ENCODE data around the gene ELMO3.

Gene ELMO3

GRCh38 chr16:67241008-67241900, 42.3 kb downstream of the ELMO3 start:
- in situ Hi-C loops (cut with MboI; ENCODE audit: low pct_unique_long_range_greater_than_20kb, low sequenced_read_pairs, unreplicated experiment) = no loop called here
- TF ChIP-seq CTCF (IDR thresholded peaks at IDR 0.05; ENCODE audit: extremely low read depth, insufficient read depth, missing control alignments) = no peak
- no peak for DNase-seq (ENCODE audit: low spot score)

GRCh38 chr16:67242138-67242730, 43.3 kb downstream of the ELMO3 start:
- DNase-seq (ENCODE audit: low spot score) = no peak
- no peak for TF ChIP-seq CTCF (IDR thresholded peaks at IDR 0.05; ENCODE audit: extremely low read depth, insufficient read depth, missing control alignments)
- in situ Hi-C loops (cut with MboI; ENCODE audit: low pct_unique_long_range_greater_than_20kb, low sequenced_read_pairs, unreplicated experiment) = no loop called here

GRCh38 chr16:67243481-67243880, 44.5 kb downstream of the ELMO3 start:
- no peak for TF ChIP-seq CTCF (IDR thresholded peaks at IDR 0.05; ENCODE audit: extremely low read depth, insufficient read depth, missing control alignments)
- in situ Hi-C loops (cut with MboI; ENCODE audit: low pct_unique_long_range_greater_than_20kb, low sequenced_read_pairs, unreplicated experiment) = no loop called here
- DNase-seq (ENCODE audit: low spot score) = no peak

GRCh38 chr16:67244387-67245185, 45.7 kb downstream of the ELMO3 start:
- in situ Hi-C loops (cut with MboI; ENCODE audit: low pct_unique_long_range_greater_than_20kb, low sequenced_read_pairs, unreplicated experiment) = no loop called here
- peak; percentile 90 for DNase-seq (ENCODE audit: low spot score)
- no peak for TF ChIP-seq CTCF (IDR thresholded peaks at IDR 0.05; ENCODE audit: extremely low read depth, insufficient read depth, missing control alignments)

GRCh38 chr16:67245186-67245585, 46.3 kb downstream of the ELMO3 start:
- in situ Hi-C loops (cut with MboI; ENCODE audit: low pct_unique_long_range_greater_than_20kb, low sequenced_read_pairs, unreplicated experiment) = no loop called here
- DNase-seq (ENCODE audit: low spot score) = no peak
- no peak for TF ChIP-seq CTCF (IDR thresholded peaks at IDR 0.05; ENCODE audit: extremely low read depth, insufficient read depth, missing control alignments)

- no peak for TF ChIP-seq CTCF (IDR thresholded peaks at IDR 0.05; ENCODE audit: extremely low read depth, insufficient read depth, missing control alignments)
- peak; percentile 55 for DNase-seq (ENCODE audit: low spot score)
- in situ Hi-C loops (cut with MboI; ENCODE audit: low pct_unique_long_range_greater_than_20kb, low sequenced_read_pairs, unreplicated experiment) = no loop called here
These were observed 46.7 kb downstream of the ELMO3 start for GRCh38 chr16:67245674-67246080.

Measured in GM13977 (cell line).